GM21723 (cell line): ENCODE results near the gene LPAR2.
A peak's percentile ranks its signal among the peaks of the same experiment; 100 is the strongest.

Source experiments
- ATAC-seq: cut with Tn5 transposase; IDR thresholded peaks from one replicate; pipeline ENCODE4 v1.9.1; 2021; ENCODE audit warnings: mild to moderate bottlenecking, moderate library complexity; ENCODE audit not compliant: unreplicated experiment

The LPAR2 gene

GRCh38 chr19:19654441-19654840, 26.4 kb upstream of the LPAR2 start:
- no peak for ATAC-seq

- ATAC-seq = no peak
These were observed 25.7 kb upstream of the LPAR2 start for GRCh38 chr19:19653597-19654147.

- ATAC-seq = no peak
These were observed 24.7 kb upstream of the LPAR2 start for GRCh38 chr19:19652482-19653295.

- no peak for ATAC-seq
These were observed 23.1 kb upstream of the LPAR2 start for GRCh38 chr19:19651076-19651475.

GRCh38 chr19:19650331-19650730, 22.3 kb upstream of the LPAR2 start:
- no peak for ATAC-seq

GRCh38 chr19:19649580-19649995, 21.6 kb upstream of the LPAR2 start:
- no peak for ATAC-seq

- ATAC-seq = no peak
These were observed 21.1 kb upstream of the LPAR2 start for GRCh38 chr19:19649155-19649554.

- no peak for ATAC-seq
These were observed 19.2 kb upstream of the LPAR2 start for GRCh38 chr19:19647037-19647835.

- no peak for ATAC-seq
These were observed 17.3 kb upstream of the LPAR2 start for GRCh38 chr19:19645233-19645870.

GRCh38 chr19:19644054-19644388, 16.0 kb upstream of the LPAR2 start:
- ATAC-seq = no peak

- peak; percentile 81 for ATAC-seq
These were observed 15.4 kb upstream of the LPAR2 start, which contains the start of gene GMIP for GRCh38 chr19:19643158-19644053. GMIP (minus strand) TSS chr19:19643657; CDS start chr19:19643529, 128 bp downstream.

GRCh38 chr19:19642506-19643157, 14.6 kb upstream of the LPAR2 start:
- ATAC-seq = peak; percentile 20

GRCh38 chr19:19637523-19638251, 9.7 kb upstream of the LPAR2 start:
- no peak for ATAC-seq

GRCh38 chr19:19637186-19637522, 9.1 kb upstream of the LPAR2 start:
- ATAC-seq = no peak

GRCh38 chr19:19636573-19637185, 8.7 kb upstream of the LPAR2 start:
- ATAC-seq = no peak

GRCh38 chr19:19635313-19635702, 7.3 kb upstream of the LPAR2 start:
- no peak for ATAC-seq

- no peak for ATAC-seq
These were observed 6.7 kb upstream of the LPAR2 start for GRCh38 chr19:19634516-19635312.
